GM20000 (cell line): Measurements from ENCODE around the gene ME3.
A peak's percentile ranks its signal among the peaks of the same experiment; 100 is the strongest.
"Not testable (repeated sequence)": the region's sequence is repeated elsewhere in the genome, so short reads cannot be mapped to it uniquely, and the experiment has no call there.

Experiments
- DNase-seq: peaks from one replicate; pipeline ENCODE4 v3.0.0; 2012; ENCODE audit warnings: low spot score
- TF ChIP-seq, protein P1 (sequence below): IDR thresholded peaks from 2 replicates; pipeline ENCODE4 v1.5.1; 2012; ENCODE audit warnings: mild to moderate bottlenecking, control low read depth; ENCODE audit errors: extremely low read depth, missing control alignments

The ME3 gene

DNA sequence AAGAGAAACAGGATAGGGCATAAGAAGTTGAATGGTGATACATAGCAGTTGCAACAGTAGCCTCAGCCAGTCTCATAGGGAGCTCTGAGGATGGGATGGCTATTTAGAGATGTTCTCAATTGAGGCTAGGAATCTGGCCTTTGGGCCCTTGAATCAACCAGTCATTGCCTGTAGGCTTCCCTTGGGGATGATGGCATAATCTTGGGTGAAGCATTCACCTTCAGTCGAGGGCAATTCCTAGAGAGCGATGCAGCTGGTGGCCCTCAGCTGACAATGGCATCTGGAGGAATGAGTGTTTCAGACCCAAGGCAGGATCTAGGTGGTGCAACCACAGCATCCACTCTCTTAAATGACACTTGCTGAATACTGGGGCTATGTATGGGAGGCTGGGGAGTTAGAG lies 236.7 kb downstream of the ME3 start:
- no peak for DNase-seq
- TF ChIP-seq, protein P1, sequence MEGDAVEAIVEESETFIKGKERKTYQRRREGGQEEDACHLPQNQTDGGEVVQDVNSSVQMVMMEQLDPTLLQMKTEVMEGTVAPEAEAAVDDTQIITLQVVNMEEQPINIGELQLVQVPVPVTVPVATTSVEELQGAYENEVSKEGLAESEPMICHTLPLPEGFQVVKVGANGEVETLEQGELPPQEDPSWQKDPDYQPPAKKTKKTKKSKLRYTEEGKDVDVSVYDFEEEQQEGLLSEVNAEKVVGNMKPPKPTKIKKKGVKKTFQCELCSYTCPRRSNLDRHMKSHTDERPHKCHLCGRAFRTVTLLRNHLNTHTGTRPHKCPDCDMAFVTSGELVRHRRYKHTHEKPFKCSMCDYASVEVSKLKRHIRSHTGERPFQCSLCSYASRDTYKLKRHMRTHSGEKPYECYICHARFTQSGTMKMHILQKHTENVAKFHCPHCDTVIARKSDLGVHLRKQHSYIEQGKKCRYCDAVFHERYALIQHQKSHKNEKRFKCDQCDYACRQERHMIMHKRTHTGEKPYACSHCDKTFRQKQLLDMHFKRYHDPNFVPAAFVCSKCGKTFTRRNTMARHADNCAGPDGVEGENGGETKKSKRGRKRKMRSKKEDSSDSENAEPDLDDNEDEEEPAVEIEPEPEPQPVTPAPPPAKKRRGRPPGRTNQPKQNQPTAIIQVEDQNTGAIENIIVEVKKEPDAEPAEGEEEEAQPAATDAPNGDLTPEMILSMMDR = no peak

DNA sequence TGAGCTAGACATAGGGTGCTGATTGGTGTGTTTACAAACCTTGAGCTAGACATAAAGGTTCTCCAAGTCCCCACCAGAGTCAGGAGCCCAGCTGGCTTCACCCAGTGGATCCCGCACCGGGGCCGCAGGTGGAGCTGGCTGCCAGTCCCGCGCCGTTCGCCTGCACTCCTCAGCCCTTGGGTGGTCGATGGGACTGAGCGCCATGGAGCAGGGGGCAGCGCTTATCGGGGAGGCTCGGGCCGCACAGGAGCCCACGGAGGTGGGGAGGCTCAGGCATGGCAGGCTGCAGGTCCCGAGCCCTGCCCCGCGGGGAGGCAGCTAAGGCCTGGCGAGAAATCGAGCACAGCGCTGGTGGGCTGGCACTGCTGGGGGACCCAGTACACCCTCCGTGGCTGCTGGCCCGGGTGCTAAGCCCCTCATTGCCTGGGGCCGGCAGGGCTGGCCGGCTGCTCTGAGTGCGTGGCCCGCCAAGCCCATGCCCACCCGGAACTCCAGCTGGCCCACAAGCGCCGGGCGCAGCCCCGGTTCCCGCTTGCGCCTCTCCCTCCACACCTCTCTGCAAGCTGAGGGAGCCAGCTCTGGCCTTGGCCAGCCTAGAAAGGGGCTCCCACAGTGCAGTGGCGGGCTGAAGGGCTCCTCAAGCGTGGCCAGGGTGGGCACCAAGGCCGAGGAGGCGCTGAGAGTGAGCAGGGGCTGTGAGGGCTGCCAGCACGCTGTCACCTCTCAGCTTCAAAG lies 238.9 kb downstream of the ME3 start:
- DNase-seq = not testable (repeated sequence)

GRCh38 chr11:86431258-86431657 lies 241.2 kb downstream of the ME3 start:
- TF ChIP-seq, protein P1 = no peak
- peak; percentile 70 for DNase-seq

DNA sequence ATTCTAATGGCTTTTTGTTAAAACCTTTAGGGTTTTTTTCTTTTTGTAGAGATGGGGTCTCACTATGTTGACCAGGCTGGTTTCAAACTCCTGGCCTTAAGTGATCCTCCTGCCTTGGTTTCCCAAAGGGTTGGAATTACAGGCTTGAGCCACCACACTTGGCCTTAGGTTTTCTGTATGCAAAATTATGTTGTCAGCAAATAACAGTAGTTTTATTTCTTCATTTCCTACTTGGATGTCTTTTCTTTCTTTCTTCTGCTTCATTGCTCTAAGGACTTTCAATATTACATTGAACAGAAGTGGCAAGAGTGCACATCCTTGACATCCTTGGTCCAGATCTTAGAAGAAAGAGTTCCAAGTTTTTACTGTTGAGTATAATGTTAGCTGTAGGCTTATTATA lies 245.0 kb downstream of the ME3 start:
- no peak for DNase-seq
- TF ChIP-seq, protein P1 = no peak

GRCh38 chr11:86423488-86423887 lies 248.9 kb downstream of the ME3 start:
- DNase-seq = not testable (repeated sequence)

- TF ChIP-seq, protein P1 = no peak
- DNase-seq = no peak
Measured at GRCh38 chr11:86422371-86422770, 250.0 kb downstream of the ME3 start.

DNA sequence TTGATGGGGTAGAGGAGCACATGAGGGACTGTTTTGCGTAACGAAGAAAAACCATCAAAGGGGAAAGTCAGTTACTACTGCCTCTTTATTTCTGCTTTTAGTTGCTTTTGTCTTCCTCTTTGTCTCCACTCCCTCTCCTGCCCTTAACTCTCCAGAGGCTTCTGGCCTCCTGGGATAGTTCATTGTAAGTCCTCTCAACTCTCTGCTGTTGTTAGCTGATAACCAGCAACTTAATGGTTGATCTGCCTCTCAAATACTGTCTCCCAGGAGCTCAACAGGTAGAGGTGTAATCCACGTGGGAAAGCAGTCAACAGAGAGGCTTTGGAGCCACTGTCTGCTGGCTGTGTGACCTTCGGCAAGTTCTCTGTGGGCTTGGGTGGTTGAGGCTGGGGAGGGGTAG lies 250.5 kb downstream of the ME3 start:
- TF ChIP-seq, protein P1 = no peak
- no peak for DNase-seq

- no peak for DNase-seq
- TF ChIP-seq, protein P1 = no peak
Measured at GRCh38 chr11:86418917-86419316, 253.5 kb downstream of the ME3 start.
